GM19397 (cell line): ENCODE data around the gene ATP6V0E1.

ENCODE experiments used
- ATAC-seq: cut with Tn5 transposase; IDR thresholded peaks from one replicate; pipeline ENCODE4 v1.9.1; 2021; ENCODE audit warnings: mild to moderate bottlenecking, moderate library complexity; ENCODE audit not compliant: unreplicated experiment

ATP6V0E1 gene

DNA sequence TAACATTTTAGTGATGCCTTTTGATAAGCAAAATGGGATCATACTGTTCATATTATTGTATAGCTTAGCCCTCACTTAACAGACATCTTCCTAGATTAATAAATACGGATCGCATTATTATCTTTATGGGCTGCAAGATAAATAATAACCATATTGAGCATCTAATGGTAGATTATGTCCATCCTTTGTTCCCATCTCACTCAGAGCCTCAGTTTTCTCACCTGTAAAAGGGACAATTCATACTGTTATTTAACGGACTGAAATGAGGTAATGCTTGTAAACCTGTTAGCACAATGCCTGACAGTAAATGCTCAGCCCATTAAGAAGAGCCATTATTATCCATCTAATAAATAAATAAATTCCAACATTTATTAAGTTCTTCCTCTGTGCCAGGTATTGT lies 27.3 kb upstream of the ATP6V0E1 start:
- ATAC-seq, result no peak

DNA sequence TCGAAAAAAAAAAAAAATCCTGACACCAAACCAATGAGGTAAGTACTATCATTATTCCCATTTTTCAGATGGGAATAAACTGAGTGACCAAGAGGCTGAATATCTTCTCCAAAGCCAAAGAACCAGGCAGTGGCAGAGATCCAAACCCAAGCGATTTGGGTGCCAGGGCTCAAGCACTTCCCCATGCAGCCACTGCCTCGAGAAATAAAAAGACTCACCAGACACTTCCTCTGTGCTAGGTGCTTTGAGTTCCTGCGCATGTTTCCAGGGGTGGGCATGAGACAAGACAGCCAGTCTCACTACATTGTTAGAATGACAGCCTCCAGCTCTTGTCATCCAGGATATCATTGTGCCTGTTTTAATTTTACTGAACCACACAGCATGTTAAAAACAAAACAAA lies 26.6 kb upstream of the ATP6V0E1 start:
- ATAC-seq, result no peak

DNA sequence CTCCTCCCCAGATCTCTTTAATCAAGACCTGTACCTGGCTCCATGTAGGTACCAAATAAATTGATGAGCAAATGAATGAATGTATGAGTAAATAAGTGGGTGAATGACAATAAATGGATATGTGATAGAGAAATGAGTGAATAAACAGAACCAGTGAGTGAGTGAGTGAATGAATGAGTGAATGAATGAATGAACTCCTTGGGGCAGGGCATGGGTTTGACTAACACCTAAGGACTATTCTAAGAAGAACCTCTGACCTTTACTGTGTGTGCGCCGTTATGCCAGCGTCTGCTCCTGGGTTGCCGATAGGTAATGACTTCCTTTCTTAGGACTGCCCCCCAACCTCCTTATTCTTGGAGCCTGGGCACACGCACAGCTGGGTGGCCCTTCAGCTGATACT lies 26.1 kb upstream of the ATP6V0E1 start:
- no peak for ATAC-seq

DNA sequence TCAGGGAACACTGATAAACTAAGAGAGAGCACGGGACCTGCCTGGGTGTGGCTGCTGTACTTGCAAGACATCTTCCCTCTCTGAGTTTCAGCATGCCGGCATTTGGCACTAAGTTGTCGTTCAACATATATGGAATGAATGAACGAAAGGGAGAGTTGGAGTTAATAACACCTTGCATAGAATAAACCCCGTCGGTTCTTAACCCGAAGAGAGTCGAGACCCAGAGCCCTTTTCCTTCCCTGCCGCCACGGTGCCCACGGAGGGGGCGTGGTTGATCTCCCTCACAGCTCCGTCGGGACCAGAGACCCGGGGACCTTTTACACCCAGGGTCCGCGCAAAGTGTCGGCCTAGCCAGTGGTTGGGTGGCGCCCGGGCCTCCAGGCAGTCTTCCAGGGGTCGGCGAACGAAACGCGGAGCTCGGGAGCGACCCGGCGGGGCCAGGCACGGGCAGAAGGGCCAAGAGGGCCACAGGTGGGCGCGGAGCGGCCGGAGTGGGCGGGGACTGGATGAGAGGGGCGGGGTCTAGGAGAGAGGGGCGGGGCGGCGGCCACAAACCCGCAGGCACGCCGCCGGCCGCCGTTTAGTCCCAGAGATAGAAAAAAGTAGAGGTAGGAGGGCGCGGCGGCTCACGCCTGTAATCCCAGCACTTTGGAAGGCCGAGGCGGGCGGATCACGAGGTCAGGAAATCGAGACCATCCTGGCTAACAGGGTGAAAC lies 25.1 kb upstream of the ATP6V0E1 start:
- peak; percentile 67 for ATAC-seq

DNA sequence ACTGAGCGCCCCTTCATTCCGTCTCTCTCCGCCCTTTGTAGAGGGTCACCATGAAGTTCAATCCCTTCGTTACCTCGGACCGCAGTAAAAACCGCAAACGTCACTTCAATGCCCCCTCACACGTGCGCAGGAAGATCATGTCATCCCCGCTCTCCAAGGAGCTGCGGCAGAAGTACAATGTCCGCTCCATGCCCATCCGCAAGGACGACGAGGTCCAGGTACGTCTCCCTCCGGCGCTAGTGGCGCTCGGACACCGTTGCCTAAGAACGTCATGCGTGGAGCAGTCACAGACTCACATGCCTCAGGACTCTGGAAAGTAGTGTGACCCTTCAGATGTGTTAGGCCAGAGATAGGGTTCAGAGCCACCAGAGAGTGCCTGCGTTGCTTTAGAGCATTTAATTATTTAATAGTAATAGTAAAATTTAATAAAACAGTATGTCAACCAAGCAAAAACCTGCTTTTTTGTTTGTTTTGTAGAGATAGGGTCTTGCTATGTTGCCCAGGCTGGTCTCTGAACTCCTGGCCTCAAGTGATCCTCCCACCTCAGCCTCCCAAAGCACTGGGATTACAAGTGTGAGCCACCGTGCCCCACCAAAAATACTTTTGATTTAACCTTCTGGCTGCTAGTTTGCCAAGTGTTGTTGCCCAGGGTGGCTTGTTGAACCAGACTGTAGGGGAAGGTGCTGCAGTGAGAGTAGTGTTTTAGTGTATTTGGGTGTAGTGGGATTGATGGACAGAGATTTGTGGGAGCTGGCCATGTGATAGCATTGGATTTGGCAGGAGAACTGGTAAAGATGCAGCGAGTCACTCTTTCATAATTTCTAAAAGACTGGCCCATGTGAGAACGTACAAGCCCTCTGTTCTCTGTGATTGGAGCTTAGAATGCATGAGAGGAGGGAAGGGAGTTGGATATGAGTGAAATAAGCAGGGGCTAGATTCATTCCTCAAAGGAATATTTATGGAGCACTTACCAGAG lies 23.5 kb upstream of the ATP6V0E1 start:
- ATAC-seq, result no peak

DNA sequence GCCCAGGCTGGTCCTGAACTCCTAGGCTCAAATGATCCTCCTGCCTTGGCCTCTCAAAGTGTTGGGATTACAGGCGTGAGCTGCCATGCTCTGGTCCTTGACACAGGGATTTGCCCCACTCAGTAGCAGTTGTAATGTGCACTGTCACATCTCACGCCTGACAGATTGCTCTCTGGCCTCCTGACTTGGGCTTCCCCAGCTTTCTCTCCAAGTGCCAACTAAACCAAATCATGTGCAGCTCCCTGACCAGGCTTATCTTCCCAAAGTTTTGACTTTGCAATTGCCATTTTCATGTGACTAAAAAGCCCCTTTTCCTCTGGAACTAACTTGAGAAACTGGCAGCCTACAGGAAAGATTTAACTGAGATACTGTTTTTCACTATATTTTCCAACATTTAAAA lies 13.7 kb upstream of the ATP6V0E1 start:
- no peak for ATAC-seq

DNA sequence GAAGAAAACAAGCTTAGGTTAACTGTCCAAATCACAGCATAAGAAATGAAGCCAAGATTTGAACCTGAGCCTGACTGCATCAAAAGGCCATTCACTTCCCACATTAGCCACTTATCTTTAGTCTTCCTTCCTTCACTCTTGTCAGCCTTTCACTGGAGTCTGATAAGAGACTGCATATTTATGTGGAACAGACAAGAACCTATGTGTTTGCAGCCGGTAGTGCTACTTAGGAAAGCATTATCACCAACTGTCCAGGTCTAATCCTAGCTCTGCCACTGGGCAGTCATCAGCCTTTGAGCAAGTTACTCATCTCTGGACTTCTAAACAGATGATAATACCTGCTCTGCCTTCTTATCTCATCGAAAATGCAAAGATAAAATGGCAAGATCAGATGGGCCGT lies 12.1 kb upstream of the ATP6V0E1 start:
- no peak for ATAC-seq

DNA sequence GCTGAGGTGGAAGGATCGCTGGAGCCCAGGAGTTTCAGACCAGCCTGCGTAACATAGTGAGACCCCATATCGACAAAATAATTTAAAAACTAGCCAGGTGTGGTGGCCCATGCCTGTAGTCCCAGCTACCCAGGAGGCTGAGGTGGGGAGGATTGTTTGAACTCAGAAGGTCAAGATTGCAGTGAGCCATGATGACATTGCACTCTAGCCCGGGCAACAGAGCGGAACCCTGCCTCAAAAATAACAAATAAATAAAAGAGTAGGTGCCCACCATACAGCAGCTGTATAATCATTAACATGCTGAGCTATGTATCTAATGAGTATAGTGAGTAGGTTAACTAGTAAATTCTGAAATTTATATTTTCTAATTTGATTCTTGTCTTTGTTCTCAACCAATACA lies 11.0 kb upstream of the ATP6V0E1 start:
- no peak for ATAC-seq

DNA sequence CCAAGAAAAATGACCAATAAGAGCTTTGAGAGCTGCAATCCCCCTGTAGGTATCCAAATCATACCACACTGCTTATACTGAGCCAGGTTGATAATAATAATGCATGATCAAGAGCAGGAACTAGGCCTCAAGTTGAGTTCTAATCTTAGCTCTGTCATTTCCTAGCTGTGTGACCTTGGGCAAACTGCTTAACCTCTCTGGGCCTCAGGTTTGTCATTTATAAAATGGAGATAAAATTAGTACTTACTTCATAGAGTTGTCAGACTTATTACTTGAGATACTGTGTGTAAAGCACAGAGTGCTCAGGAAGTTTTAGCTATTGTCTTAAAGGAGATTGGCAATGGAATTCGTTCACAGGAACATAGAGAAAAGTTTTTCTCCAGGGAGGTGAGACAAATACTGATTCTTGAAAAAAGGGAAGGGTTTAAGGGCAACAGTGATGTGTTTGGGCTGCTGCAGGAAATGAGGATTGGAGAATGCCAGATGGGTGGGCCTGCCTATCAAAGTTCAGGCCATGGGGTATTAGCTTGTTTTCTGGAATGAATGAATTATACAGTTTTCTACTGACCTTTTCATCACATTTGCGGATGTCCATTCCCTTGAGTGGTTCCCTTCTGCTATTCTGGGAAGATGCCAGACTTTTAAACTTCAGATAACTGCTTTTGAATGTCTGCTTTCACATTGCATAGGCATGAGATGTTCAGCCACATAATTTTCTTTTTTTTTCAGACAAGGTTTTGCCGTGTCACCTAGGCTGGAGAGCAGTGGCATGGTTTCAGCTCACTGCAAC lies 10.2 kb upstream of the ATP6V0E1 start:
- no peak for ATAC-seq

DNA sequence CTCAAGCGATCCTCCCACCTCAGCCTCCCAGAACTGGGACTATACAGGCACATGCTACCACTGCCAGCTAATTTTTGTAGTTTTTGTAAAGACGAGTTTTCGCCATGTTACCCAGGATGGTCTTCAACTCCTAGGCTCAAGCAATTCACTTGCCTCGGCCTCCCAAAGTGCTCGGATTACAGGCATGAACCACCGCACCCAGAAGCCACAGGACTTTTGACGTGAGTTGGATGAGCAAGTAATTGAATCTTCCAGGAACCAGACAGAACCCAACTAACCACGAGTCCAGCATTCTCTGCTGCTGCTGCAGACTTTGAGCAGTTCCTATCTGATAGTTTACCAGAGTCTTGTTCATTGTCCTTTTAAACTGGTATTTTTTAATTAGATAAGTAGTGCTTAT lies 9.6 kb upstream of the ATP6V0E1 start:
- no peak for ATAC-seq

DNA sequence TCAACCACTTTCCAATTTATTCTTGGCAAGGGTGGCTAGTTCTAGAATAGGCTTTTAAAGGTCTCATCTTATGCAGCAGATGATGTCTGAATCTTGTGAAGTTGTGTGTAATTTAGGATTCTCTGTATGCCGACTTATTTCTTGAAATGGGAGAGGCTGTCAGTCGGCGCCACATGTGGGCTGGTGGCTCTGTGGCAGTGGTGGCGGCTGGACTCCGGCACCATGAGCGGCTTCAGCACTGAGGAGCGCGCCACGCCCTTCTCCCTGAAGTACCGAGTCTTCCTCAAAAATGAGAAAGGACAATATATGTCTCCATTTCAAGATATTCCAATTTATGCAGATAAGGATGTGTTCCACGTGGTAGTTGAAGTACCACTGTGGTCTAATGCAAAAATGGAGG lies 8.3 kb upstream of the ATP6V0E1 start:
- no peak for ATAC-seq

DNA sequence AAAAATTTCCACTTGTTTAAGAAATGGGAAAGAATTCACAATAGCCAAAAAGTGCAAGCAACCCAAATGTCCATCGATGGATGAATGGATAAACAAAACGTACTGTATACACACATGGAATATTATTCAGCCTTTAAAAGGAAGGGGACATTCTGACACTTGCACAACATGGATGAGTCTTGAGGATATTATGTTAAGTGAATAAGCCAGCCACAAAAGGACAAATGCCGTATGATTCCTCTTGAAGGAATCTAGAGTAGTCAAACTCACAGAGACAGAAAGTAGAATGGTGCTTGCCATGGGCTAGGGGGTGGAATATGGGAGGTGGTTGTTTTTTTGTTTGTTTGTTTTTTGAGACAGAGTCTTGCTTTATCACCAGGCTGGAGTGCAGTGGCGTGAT lies 3.8 kb upstream of the ATP6V0E1 start:
- ATAC-seq, result no peak

DNA sequence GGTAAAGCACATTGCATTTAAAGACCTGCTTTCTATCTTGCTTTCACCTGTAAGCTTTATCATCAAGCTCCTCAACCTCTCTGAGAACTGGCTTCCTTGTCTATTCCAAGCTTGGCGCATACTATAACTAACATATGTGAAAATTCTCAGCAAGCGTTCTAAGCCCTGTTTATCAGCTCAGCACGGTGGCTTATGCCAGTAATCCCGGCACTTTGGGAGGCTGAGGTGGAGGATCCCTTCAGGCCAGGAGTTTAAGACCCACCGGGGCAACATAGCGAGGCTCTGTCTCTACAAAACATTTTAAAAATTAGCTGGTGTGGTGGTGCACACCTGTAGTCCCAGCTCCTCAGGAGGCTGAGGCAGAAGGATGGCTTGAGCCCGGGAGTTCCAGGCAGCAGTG lies 1.6 kb upstream of the ATP6V0E1 start:
- no peak for ATAC-seq

DNA sequence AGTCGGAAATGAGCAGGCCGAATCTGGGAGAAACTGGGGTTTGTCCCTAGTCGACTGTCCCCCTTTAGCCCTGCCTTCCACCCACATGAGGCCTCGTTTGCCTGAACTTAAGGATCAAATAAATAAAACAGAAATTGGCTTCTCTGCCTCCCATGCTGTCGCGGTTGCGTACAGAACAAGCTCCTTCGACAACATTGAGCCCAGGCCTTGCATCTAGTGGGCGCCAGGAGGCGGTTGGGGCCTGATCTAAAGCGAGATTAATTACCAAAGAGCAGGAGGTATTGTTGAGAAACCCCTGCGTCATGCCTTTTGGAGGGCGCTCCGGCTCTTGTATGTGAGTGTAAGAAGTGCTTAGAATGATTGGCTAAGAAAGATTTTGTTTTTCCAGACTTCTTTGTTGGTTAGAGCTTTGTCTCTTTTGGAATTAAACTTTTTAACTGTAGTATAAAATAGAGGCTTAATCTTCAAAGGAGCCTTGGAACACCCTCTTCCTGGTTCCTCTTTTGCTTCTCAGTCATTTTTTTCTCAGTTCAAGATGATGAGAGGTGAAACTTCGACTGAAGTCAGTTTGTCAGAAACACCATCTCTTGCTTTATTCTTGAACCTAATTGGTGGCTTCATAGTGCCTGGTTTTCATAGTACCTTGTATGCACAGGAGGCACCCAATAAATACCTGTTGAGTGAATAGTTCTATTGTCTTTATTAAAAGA lies 828 bp downstream of the ATP6V0E1 start:
- ATAC-seq, result peak; percentile 55

DNA sequence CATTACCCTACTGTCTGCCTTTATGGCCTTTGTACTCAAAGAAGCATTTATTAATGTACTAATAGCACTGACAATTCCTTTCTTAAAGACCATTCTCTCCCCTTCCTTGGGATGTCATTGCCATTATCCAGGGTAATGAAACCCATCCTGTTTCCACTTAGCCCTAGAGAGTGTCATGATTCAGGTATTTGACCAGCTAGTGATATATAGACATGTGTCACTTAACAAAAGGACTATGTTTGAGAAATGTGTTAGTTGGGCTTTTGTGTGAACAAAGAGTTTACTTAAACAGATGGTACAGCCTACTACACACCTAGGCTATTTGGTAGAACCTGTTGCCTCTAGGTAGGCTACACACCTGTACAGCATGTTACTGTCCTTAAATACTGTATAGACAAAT lies 2.0 kb downstream of the ATP6V0E1 start:
- no peak for ATAC-seq

DNA sequence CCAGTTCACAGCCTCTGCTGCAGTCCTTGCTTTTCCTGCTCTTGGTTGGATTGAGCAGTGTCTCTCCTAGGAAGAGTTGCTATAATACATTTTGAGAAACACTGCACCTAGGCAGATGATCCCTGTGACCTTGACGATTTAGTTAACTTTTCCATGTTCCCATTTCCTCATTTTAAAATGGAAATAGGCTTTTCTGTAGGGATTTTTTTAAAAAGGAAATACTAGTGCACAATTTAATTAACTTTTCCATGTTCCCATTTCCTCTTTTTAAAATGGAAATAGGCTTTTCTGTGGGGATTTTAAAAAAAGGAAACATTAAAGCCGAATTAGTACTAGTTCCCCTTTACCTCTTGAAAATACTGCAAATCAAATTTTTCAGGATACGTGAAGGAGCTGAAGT lies 4.7 kb downstream of the ATP6V0E1 start:
- ATAC-seq, result no peak

DNA sequence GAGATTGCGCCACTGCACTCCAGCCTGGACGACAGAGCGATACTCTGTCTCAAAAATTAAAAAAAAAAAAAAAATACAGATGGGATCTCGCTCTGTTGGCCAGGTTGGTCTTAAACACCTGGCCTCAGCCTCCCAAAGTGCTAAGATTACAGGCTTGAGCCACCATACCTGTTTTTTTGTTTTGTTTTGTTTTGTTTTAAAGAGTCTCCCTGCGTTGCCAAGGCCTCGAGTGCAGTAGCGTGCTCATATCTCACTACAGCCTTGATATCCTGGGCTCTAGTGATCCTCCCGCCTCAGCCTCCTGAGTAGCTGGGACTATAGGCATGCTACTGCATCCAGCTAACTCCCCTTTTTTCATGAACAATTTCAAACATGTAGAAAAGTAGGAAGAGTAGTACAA lies 7.2 kb downstream of the ATP6V0E1 start:
- no peak for ATAC-seq

DNA sequence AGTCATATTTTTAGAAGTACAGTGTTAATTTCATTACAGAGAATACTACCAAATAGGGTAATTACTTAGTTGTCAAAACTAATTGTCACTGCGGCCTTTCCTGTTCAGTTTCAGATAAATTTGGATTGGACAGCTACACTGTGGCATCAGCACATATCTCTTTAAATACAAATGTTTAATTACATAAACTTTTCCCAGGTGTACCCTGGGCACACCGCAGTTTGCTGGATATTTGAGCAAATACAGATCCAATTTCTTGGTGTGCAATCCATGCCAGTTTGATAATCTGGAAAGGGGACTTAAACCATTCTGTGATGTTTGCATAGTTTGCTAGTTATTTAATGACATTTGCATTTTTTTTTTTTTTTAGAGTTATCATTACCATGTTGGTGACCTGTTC lies 10.8 kb downstream of the ATP6V0E1 start:
- ATAC-seq, result no peak

DNA sequence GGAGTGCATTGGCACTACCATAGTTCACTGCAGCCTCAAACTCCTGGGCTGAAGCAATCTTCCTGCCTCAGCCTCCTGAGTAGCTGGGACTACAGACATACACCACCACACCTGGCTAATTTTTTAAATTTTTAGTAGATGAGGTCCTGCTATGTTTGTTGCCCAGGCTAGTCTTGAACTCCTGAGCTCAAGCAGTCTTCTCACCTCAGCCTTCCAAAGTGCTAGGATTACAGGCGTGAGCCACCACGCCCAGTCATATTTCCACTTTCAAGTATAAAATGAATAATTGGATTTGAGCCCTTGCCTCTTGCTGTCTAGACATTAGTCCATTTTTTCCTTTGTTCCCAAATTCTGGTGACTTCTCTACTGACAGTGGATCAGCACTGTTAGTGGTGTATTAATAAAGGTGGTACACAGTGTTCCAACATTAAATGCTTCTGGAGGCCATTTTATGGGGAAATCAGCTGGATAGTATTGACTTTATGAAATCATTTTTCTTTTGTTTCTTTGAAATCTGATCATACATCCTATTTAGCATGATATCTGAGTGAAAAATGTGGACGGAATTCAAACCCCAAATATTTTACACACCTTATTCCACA lies 15.9 kb downstream of the ATP6V0E1 start:
- ATAC-seq, result no peak

DNA sequence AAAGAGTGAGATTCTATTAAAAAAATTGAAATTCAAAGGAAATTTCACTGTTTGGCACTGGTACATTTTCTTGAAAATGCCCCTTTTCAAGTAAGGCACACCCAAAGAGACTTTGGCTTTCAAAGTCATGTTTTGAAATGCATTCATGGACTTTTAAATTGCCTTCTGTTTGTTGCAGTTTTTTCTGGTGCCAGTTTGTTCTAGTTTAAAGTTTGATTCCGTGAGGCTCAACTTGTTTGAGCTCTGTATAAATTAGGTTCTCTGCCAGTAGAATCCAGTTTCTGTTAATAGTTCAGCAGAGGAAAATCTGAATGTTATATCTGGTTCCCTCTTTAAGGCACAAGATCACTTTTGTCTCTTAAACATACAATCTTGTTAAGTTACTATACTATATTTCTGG lies 16.4 kb downstream of the ATP6V0E1 start:
- no peak for ATAC-seq
